ENCODE measurements around the gene CES3.
"Not testable (repeated sequence)": the region's sequence is repeated elsewhere in the genome, so short reads cannot be mapped to it uniquely, and the experiment has no call there.

DNA sequence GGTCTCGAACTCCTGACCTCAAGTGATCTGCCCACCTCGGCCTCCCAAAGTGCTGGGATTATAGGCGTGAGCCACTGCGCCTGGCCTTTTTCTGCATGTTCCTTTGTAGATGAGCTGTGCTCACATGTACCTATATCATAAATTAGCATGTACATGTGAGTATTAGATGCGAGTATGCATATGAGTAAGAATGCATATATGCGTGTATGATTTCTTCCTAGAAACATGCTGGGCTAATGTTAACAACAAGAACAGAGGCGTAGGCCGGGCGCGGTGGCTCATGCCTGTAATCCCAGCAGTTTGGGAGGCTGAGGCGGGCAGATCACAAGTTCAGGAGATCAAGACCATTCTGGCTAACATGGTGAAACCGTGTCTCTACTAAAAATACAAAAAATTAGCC lies 32.5 kb downstream of the CES3 start:
- TF ChIP-seq, protein P1, sequence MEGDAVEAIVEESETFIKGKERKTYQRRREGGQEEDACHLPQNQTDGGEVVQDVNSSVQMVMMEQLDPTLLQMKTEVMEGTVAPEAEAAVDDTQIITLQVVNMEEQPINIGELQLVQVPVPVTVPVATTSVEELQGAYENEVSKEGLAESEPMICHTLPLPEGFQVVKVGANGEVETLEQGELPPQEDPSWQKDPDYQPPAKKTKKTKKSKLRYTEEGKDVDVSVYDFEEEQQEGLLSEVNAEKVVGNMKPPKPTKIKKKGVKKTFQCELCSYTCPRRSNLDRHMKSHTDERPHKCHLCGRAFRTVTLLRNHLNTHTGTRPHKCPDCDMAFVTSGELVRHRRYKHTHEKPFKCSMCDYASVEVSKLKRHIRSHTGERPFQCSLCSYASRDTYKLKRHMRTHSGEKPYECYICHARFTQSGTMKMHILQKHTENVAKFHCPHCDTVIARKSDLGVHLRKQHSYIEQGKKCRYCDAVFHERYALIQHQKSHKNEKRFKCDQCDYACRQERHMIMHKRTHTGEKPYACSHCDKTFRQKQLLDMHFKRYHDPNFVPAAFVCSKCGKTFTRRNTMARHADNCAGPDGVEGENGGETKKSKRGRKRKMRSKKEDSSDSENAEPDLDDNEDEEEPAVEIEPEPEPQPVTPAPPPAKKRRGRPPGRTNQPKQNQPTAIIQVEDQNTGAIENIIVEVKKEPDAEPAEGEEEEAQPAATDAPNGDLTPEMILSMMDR (IDR thresholded peaks at IDR 0.05): not testable (repeated sequence)
- not testable (repeated sequence) for TF ChIP-seq POLR2A (IDR thresholded peaks at IDR 0.05)
